ENCODE data around the gene ENPP4.

DNA sequence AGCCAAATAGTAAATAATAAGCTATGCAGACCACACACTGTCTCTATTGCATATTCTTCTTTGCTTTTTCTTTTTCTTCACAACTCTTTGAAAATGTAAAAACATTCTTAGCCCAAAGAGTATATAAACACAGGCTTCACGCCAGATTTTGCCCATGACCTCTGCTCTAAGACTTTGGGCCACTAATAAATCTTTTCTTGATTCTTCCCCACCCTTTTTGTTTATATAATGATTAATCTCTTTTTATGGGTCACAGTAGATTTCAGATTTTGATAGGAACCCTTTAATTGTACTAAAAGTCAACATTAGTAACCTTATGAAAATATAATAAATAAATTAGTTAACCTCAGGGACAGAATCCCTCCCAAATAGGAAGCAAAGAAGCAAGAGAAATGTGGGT lies 56.8 kb downstream of the ENPP4 start:
- no peak for TF ChIP-seq POLR2AphosphoS5 (IDR thresholded peaks at IDR 0.05; ENCODE audit: low read depth, low read length)
- no peak for TF ChIP-seq FOXJ3 (CRISPR knock-in tag; IDR thresholded peaks at IDR 0.05)
- TF ChIP-seq EP300 (IDR thresholded peaks at IDR 0.05; ENCODE audit: borderline replicate concordance in 1 of 2, low read depth in 1 of 2, low read length in 1 of 2) = no peak
- TF ChIP-seq JUND (IDR thresholded peaks at IDR 0.05) = no peak
- TF ChIP-seq, protein P1, sequence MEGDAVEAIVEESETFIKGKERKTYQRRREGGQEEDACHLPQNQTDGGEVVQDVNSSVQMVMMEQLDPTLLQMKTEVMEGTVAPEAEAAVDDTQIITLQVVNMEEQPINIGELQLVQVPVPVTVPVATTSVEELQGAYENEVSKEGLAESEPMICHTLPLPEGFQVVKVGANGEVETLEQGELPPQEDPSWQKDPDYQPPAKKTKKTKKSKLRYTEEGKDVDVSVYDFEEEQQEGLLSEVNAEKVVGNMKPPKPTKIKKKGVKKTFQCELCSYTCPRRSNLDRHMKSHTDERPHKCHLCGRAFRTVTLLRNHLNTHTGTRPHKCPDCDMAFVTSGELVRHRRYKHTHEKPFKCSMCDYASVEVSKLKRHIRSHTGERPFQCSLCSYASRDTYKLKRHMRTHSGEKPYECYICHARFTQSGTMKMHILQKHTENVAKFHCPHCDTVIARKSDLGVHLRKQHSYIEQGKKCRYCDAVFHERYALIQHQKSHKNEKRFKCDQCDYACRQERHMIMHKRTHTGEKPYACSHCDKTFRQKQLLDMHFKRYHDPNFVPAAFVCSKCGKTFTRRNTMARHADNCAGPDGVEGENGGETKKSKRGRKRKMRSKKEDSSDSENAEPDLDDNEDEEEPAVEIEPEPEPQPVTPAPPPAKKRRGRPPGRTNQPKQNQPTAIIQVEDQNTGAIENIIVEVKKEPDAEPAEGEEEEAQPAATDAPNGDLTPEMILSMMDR (IDR thresholded peaks at IDR 0.05) = no peak
- no peak for TF ChIP-seq PBX3 (IDR thresholded peaks at IDR 0.05)
- no peak for TF ChIP-seq GATA2 (CRISPR knock-in tag; IDR thresholded peaks at IDR 0.05)
